GM21825 (cell line): Measurements from ENCODE around the gene ADAM12.
"Not testable (repeated sequence)": the region's sequence is repeated elsewhere in the genome, so short reads cannot be mapped to it uniquely, and the experiment has no call there.

Experiments used
- ATAC-seq: cut with Tn5 transposase; IDR thresholded peaks from one replicate; pipeline ENCODE4 v1.9.1; 2021; ENCODE audit warnings: mild to moderate bottlenecking, moderate library complexity; ENCODE audit not compliant: unreplicated experiment

Gene ADAM12

DNA sequence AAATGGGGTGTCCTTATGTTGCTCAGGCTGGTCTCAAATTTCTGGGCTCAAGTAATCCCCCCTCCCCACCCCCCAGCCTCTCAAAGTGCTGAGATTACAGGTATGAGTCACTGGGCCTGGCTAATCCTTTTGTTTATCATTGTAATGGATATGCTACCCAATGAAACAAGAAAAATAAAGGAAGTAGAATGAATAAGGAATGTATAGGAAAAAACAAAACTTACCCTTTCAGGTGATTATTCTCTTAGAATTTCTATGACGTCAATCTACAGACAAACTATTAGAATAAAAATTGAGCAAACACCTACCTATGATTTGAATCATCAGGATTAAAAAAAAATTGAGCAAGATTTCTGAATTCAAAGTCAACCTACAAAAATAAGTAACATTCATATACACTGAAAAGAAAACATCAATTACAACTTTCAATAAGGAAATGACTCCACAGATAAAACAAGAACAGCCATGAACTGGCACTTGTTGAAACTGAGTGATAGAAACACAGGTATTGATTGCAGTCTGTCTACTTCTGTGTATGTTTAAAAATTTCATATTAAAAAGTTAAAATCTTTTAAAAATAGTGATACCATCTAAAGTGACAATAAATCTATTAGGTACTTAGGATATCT, 12.2 kb downstream of the ADAM12 start:
- ATAC-seq: no peak

GRCh38 chr10:126375299-126375698, 13.0 kb downstream of the ADAM12 start:
- no peak for ATAC-seq

DNA sequence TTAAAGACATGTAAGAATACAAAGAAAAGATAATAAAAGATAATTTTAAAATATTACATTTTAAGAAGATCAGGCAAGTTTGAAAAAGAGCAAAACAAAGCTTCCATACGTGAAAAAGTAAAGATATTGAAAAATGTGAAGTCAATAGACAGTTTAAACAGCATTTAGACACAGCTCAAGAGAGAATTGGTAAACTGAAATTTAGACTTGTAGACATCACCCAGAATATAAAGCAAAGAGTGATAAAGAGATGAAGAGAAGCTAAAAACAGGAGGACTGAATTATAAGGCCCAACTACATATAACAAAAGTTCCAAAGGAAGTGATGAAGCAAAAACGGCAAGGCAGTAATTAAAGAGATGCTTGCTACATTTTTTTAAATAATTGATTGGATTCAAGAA, 13.8 kb downstream of the ADAM12 start:
- ATAC-seq: no peak

GRCh38 chr10:126373972-126374371, 14.3 kb downstream of the ADAM12 start:
- ATAC-seq: no peak

DNA sequence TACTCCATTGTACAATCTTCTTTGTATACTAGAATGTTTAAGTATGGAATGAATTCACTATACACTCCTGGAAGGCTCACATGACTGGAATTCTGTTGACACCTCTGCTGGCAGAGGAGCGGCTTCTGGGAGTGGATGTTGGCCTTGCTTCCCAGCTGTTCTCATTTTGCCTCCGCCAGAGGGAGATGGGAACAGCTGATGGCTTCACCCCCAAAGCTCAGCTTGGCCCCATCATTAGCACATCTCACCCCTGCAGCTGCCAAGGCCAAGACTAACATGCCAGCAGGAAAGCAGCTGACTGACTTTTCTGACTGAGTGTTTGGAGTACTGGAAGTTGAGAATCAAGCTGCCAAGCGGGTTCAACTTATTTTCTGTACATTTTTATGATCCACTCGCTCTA, 15.1 kb downstream of the ADAM12 start:
- no peak for ATAC-seq

GRCh38 chr10:126372396-126372795, 15.9 kb downstream of the ADAM12 start:
- ATAC-seq: no peak

GRCh38 chr10:126369125-126369710, 19.1 kb downstream of the ADAM12 start:
- ATAC-seq: no peak

DNA sequence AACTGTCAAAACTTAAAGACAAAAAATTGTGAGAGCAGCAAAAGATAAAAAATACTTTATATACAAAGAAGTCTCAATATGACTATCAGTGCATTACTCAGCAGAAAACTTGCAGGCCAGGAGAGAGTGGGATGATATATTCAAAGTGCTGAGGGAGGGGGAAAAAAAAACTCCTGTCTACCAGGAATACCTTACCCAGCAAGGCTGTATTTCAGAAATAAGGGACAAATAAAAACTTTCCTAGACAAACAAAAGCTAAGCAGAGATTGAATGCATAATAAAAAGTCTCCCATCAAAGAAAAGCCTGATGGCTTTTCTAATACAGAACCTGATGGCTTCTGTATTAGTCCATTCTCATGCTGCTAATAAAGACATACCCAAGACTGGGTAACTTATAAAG, 31.1 kb downstream of the ADAM12 start:
- ATAC-seq: no peak

DNA sequence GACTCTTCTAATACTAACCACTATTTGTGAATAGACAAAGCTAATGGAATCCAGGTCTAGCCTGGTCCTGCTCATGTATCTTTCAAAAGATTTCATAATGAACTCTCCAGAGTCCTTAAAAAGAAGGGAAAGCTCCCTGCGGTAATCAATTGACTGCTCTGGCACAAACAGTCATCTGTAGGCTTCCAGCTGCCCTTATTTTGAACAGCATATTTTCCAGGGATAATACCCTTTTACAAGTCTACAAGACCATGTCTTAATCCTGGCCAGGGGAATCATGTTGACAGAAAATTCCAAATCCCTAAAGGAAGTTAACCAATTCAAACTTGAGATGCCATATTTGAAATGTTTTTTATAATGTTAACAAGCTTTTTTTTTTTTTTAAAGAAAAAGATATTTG, 34.6 kb downstream of the ADAM12 start:
- no peak for ATAC-seq

GRCh38 chr10:126352453-126352852, 35.8 kb downstream of the ADAM12 start:
- no peak for ATAC-seq

DNA sequence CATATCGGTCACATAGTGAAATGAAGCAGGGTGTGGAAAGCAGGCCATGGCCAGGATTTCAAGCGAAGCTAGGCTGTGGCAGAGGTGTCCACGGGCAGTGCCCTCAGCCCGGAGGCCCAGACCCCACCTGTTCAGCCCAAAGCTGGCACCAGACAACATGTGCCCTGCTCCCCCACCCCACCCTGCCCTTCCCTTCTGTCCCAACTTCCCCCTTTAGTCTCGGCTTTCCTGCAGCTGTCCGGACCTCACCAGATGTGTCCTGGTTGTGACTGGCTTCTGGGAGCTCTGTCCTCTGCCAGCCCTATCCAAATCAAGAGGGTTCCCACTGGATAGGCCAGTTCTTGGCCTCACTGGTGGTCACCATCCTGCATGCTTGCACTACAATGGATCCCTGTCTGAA, 37.3 kb downstream of the ADAM12 start:
- no peak for ATAC-seq

- no peak for ATAC-seq
Measured at GRCh38 chr10:126350216-126350992, 37.9 kb downstream of the ADAM12 start.

- no peak for ATAC-seq
Measured at GRCh38 chr10:126349676-126350075, 38.6 kb downstream of the ADAM12 start.

DNA sequence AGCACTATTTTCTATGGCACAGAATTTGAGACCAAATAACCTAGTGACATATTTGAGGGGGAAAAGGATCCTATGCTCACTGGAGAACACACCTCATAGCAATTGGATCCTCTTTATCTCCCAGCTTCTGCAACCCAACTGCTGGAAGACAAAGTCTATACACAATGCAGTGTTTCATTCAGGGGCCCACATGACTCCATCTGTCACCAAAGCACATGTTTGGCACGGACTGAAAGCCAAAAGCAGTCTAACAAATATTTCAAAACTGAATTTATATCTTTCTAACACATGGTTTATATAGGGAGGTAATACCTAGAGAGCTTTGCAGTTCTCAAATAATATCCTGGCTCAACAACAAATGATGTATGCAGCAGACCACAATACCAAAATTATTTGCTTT, 39.2 kb downstream of the ADAM12 start:
- ATAC-seq: no peak

- ATAC-seq: not testable (repeated sequence)
Measured at GRCh38 chr10:126343496-126343895, 44.8 kb downstream of the ADAM12 start.

DNA sequence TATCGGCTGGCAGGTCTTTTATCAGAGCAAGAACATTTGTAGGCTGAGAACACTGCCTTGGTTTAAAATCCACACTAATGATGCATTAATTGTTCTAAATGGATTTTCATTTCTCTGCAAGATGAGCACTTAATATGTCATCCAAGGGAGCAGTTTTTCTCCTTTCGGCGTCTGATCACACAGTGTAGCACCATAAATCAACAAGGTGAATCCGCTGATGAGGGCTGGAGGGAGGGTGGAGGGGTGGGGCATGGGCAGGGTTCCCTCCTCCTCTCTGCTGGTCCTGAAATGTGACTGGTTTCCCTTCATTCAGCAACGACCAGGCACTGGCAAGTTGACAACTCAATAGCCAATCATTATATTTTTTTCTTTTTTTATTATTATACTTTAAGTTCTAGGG, 45.6 kb downstream of the ADAM12 start:
- ATAC-seq: no peak

DNA sequence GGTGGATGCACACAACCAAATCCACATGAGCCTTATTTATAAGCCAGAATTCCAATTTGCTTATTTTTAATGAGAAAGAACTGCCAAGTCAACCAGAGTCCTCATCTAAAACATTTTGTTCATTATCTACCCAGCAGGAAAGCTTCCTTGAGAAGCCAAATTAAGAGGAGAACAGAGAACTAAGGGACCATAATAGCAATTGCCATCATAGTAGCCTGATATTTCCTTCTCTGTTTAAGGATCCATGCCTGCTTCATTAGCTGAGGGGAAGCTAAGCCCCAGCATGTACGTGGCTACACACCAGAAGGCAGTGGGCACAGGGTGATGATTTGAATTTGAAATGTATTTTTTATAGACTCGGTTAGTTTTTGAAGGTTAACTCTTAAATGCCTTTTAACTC, 46.8 kb downstream of the ADAM12 start:
- no peak for ATAC-seq

- no peak for ATAC-seq
Measured at GRCh38 chr10:126337251-126337810, 50.9 kb downstream of the ADAM12 start.

GRCh38 chr10:126336801-126337200, 51.5 kb downstream of the ADAM12 start:
- ATAC-seq: no peak

GRCh38 chr10:126334272-126334671, 54.0 kb downstream of the ADAM12 start:
- ATAC-seq: no peak

DNA sequence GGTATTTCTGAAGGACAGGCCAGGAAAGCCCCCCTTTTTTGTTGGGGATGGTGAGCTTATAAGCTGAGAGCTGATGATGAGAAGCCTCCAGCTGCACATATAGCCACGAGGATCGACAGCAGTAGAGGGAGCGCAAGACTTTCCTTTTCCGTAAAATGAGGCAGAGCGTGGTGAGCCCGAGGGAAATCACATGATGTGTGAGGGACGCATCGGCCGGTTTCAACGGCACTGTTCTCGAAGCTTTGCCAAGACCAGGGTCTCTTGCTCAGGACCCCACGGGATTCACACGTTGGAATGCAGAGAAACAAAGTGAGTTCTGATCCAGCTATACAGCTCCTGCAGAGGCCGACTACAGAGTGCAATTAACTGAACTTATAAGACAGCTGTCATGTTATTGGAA, 55.7 kb downstream of the ADAM12 start:
- ATAC-seq: no peak

GRCh38 chr10:126331101-126331500, 57.2 kb downstream of the ADAM12 start:
- no peak for ATAC-seq
